ENCODE data around the gene ATP8B1. TPM values are rescaled to one million over a fixed set of nuclear protein-coding genes. Genes with fewer than 3 reads are reported as not detected.

The ATP8B1 gene
- total RNA-seq, 1 experiment from 2014 or later: not detected

Other genes starting within 250 kb of the ATP8B1 start
- gene FECH, start 216.6 kb downstream of the ATP8B1 start, total RNA-seq (2014; rRNA removed; shearing (Covaris generic)): 84.7 and 129 TPM in 2 replicates
- 180 and 222 TPM in 2 replicates for gene NARS1, start 181.5 kb downstream of the ATP8B1 start, total RNA-seq (2014; rRNA removed; shearing (Covaris generic))
- gene NEDD4L, start 240.9 kb upstream of the ATP8B1 start, total RNA-seq (2014; rRNA removed; shearing (Covaris generic)): 0.37 TPM in 1 of 2 replicates, not detected in the other